Superior temporal gyrus (tissue), 1 donor: Measurements from ENCODE around the gene COL9A3.

ENCODE experiments used
- DNase-seq: peaks from one replicate; pipeline ENCODE4 v3.0.0-alpha.2; 2016; ENCODE audit errors: extremely low spot score

COL9A3 gene

GRCh38 chr20:62855120-62855519, 38.3 kb downstream of the COL9A3 start:
- no peak for DNase-seq

- no peak for DNase-seq
Measured at GRCh38 chr20:62856931-62857619, 40.2 kb downstream of the COL9A3 start.

- peak; percentile 89 for DNase-seq
Measured at GRCh38 chr20:62858058-62858830, 41.4 kb downstream of the COL9A3 start.

GRCh38 chr20:62859721-62860120, 42.9 kb downstream of the COL9A3 start:
- DNase-seq, result no peak

GRCh38 chr20:62860391-62860923, 43.6 kb downstream of the COL9A3 start:
- peak; percentile 84 for DNase-seq

GRCh38 chr20:62860924-62861691, 44.3 kb downstream of the COL9A3 start:
- DNase-seq, result no peak

GRCh38 chr20:62861726-62862336, 45.0 kb downstream of the COL9A3 start, which contains the start of gene TCFL5:
Gene TCFL5, minus strand, starts transcription at chr20:62861822. Its CDS starts 152 bp downstream, at chr20:62861670.
- peak; percentile 63 for DNase-seq

GRCh38 chr20:62864207-62864606, 47.4 kb downstream of the COL9A3 start:
- no peak for DNase-seq

GRCh38 chr20:62872184-62872847, 55.5 kb downstream of the COL9A3 start:
- DNase-seq, result no peak

- no peak for DNase-seq
Measured at GRCh38 chr20:62872862-62873261, 56.0 kb downstream of the COL9A3 start.

GRCh38 chr20:62873280-62873679, 56.4 kb downstream of the COL9A3 start:
- DNase-seq, result no peak

GRCh38 chr20:62873681-62874031, 56.8 kb downstream of the COL9A3 start:
- DNase-seq, result peak; percentile 67

- no peak for DNase-seq
Measured at GRCh38 chr20:62874964-62875344, 58.1 kb downstream of the COL9A3 start.

- peak; percentile 86 for DNase-seq
Measured at GRCh38 chr20:62875419-62876361, 58.8 kb downstream of the COL9A3 start.

- no peak for DNase-seq
Measured at GRCh38 chr20:62876501-62876901, 59.7 kb downstream of the COL9A3 start.

- DNase-seq, result no peak
Measured at GRCh38 chr20:62876902-62877816, 60.3 kb downstream of the COL9A3 start.

GRCh38 chr20:62878244-62879038, 61.6 kb downstream of the COL9A3 start:
- no peak for DNase-seq
